ENCODE data around the gene FGD2. TPM values are rescaled to one million over a fixed set of nuclear protein-coding genes. Genes with fewer than 3 reads are reported as not detected.

The FGD2 gene
- total RNA-seq, 2 experiments from 2014 or later, result 0.50 to 0.63 TPM

DNA sequence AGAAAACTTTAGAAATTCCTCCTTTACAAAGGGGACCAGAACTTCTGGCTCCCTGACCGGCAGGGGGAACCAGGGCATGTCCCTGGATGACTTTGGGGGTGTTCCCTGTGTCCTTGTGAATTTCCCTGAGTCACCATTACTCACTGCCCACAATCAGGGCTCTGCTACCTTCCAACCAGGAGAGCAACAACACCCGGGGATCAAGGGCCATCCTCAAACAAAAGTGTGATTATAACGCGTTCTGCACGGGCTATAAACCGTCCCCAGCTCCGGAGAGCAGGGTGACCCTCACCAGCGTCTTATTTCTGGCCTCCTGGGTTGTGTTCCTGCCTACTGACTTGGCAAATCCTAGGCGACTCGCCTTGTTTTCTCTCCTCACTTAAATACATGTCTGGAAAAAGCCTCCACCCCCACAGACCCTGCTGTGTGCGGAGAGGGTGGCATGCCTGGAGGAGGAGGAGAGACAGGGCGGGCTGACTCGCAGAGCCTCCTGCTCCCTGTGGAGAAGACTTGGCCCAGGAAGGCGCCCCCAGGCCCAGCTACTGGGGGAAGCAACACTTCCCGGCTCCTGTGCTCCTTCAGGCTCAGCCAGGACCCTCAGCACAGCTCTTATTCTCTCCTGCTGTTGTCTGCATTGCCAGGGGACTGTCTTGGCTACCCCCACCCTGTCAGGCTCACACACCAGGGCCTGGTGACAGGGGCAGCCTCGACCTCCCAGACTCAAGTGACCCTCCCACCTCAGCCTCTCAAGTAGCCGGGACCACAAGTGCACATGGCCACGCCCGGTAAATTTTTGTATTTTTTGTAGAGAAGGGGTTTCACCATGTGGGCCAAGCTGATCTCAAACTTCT, 54.1 kb downstream of the FGD2 start:
- Mint-ChIP-seq H3K36me3 (ENCODE audit: low read depth) (no peaks in the 10 kb centered on the region), H3K9me3 (ENCODE audit: low read depth) (no peaks in the 10 kb centered on the region), H3K4me3 (no peak overlapping the region), H3K4me1 (peaks cover 3% of the 10 kb centered on the region), H3K27me3 (no peaks in the 10 kb centered on the region), H3K27ac (no peak overlapping the region)
- intact Hi-C loops (cut with DNase I, micrococcal nuclease), result no loop called here
- CTCF ChIA-PET, result interaction anchor here (0.6 to 2.9 kb wide), 3 partner anchors 141 to 294 kb away, joined by 3 to 9 read pairs (median 3); no protein-coding TSS in a partner anchor
- DNase-seq, result peak; percentile 36
- POLR2A ChIA-PET, result no interaction called here
- peak; percentile 57 for ATAC-seq

DNA sequence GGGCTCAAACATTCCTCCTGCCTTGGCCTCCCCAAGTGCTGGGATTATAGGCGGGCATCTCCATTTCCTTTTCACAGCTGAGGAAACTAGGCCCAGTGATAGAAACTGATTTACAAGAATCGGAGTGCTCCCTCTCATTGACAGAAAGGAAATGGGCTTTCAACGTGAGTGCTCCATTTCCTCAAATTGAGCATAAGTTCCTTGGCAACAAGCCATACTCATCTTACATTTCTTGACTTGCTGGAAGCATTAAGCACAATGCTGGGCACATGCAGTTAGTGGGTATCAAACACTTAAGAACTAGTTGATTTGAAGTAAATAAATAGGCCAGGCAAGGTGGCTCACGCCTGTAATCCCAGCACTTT, 54.7 kb downstream of the FGD2 start:
- no peaks in the 10 kb centered on the region for H3K36me3 Mint-ChIP-seq (ENCODE audit: low read depth)
- ChIA-PET POLR2A (no interaction called here), CTCF (interaction anchor here (0.6 to 2.9 kb wide), 4 partner anchors 9 to 150 kb away, joined by 3 to 9 read pairs (median 6); no protein-coding TSS in a partner anchor)

DNA sequence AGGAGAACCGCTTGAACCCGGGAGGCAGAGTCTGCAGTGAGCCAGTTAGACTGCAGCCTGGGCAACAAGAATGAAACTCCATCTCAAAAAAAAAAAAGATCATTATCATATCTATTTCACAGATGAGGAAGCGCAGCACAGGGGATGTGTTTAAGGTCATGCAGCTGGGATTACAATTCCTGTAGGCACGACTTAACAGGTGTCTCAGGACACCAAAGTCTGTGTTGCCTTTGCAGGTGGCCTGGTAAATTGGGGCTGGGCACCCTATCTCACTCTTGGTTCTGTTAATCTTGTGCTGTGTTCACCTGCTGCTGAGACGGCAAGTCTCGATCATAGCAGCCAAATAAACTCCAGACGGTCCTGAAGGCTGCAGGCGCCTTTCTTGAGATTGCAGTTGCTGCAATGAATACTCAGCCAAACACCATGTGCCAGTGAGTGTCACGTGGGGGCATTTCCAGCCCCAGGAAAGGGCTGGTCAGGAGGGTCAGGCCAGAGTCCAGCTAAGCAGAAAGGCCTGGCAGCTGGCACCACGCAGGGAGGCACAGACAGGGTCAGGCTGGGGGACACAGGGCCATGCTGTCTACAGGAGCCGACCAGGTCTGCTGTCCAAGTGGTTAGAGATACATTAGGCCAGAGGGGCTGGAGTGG, 55.8 kb downstream of the FGD2 start:
- Mint-ChIP-seq H3K27ac (no peak overlapping the region), H3K4me1 (peaks cover 3% of the 10 kb centered on the region), H3K27me3 (no peaks in the 10 kb centered on the region), H3K4me3 (no peak overlapping the region), H3K36me3 (ENCODE audit: low read depth) (no peaks in the 10 kb centered on the region), H3K9me3 (ENCODE audit: low read depth) (no peaks in the 10 kb centered on the region)
- ATAC-seq (no peak), DNase-seq (no peak)
- POLR2A ChIA-PET, result no interaction called here
- intact Hi-C loops (cut with DNase I, micrococcal nuclease), result no loop called here
- CTCF ChIA-PET, result interaction anchor here (0.8 to 2.9 kb wide), 3 partner anchors 10 to 149 kb away, joined by 3 to 9 read pairs (median 8); no protein-coding TSS in a partner anchor

More for the DNA sequence above, 54.7 kb downstream of the FGD2 start:
- Mint-ChIP-seq H3K27ac (no peak overlapping the region), H3K9me3 (ENCODE audit: low read depth) (no peaks in the 10 kb centered on the region), H3K27me3 (no peaks in the 10 kb centered on the region), H3K4me1 (peaks cover 3% of the 10 kb centered on the region), H3K4me3 (no peak overlapping the region)
- DNase-seq, result no peak
- ATAC-seq, result no peak
- intact Hi-C loops (cut with DNase I, micrococcal nuclease), result no loop called here

DNA sequence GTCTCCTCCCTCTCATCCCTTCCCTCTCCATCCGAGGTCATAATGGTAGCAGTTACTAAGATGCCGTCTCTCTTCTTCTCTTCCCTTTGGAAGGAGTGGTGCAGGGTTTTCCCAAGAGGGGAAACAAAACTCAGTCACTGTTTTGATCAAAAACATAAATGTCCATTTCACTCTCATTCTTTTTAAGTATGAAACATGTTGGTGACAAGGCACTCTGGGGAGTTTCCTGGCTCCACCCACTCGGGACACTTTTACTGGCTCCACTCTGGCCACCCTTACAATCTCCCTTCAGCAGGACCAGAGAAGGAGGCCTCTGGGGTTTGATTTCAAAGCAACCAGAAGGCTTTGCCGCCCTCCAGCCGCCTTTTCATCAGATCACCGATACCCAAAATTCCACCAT, 57.0 kb downstream of the FGD2 start:
- Mint-ChIP-seq H3K4me1 (peaks cover 3% of the 10 kb centered on the region), H3K36me3 (ENCODE audit: low read depth) (no peaks in the 10 kb centered on the region), H3K27ac (no peak overlapping the region), H3K27me3 (no peaks in the 10 kb centered on the region), H3K4me3 (no peak overlapping the region), H3K9me3 (ENCODE audit: low read depth) (no peaks in the 10 kb centered on the region)
- ATAC-seq (no peak), DNase-seq (no peak)
- intact Hi-C loops (cut with DNase I, micrococcal nuclease), result no loop called here
- CTCF ChIA-PET, result no interaction called here
- POLR2A ChIA-PET, result no interaction called here

DNA sequence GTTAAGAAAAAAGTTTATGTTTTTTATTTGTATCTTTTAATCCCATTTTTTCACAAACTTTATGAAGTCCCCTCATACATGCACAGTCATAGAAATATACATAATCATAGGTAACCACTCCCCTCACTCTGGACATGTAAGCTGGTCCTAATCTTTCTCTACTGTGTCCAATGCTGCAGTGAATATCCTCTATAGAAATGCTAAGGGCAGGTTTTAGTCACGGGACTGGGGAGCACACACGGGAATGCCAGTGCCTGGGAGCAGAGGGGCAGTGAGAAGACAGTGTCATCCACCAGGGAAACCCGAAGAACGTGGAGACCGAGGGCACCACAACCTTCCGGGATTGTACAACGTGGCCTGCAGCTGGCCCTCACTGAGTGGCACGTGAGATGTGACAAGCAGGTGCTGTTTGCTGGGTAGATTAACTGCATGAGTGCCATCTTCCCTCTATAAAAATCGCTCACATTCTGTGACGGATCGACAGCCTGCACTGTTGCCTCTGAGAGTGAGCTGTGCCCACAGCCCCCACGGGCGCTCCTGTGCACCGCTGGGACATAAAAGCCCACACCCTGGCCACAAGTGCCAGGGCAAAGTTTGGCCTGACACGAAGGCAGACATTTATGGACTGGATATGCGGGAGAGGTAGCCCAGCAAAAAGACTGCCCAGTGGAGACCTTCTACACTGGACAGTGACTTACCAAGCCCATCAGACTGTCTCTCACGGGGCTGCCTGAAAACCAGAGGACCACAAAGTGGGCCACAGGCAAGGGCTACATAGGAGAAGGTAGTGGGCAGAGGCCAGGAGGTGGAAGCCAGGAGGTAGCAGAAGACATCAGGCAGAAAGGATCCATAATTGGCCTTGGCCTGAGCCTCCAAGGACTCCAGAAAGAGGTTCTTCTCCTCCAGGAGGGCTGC, 63.2 kb downstream of the FGD2 start:
- H3K36me3 Mint-ChIP-seq (ENCODE audit: low read depth), result no peaks in the 10 kb centered on the region
- H3K27ac Mint-ChIP-seq, result no peak overlapping the region
- no peak overlapping the region for H3K4me3 Mint-ChIP-seq
- CTCF ChIA-PET, result interaction anchor here (0.6 to 1.1 kb wide), 3 partner anchors 51 to 692 kb away, joined by 3 to 5 read pairs (median 3); no protein-coding TSS in a partner anchor
- no peaks in the 10 kb centered on the region for H3K27me3 Mint-ChIP-seq
- peaks cover 11% of the 10 kb centered on the region for H3K4me1 Mint-ChIP-seq
- intact Hi-C loops (cut with DNase I, micrococcal nuclease), result no loop called here
- no peaks in the 10 kb centered on the region for H3K9me3 Mint-ChIP-seq (ENCODE audit: low read depth)
- DNase-seq, result no peak
- no peak for ATAC-seq
- POLR2A ChIA-PET, result interaction anchor here (0.9 kb wide), 1 partner anchor 11 kb away, joined by 5 read pairs; no protein-coding TSS in a partner anchor

DNA sequence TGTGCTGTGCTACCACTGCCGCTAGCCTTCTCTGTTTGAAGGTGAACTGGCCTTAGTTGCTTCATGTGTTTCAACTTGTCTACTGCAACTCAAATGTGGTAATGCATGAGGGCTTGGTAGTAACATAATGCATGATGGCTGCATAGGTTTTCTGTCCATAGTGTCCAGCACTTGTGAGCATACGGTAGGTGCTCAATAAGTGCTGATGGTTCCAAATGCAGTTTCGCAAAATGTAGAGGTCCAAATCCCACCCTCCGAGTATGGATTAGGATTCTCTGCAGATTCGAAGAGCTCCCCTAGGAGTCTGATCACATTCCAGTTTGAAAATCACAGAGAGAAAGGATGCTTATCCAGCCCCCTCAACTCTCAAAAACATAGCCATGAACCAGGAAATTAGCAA, 64.2 kb downstream of the FGD2 start:
- Mint-ChIP-seq H3K4me1 (peaks cover 11% of the 10 kb centered on the region), H3K27me3 (no peaks in the 10 kb centered on the region), H3K9me3 (ENCODE audit: low read depth) (no peaks in the 10 kb centered on the region), H3K27ac (no peak overlapping the region), H3K4me3 (no peak overlapping the region), H3K36me3 (ENCODE audit: low read depth) (no peaks in the 10 kb centered on the region)
- ChIA-PET POLR2A (no interaction called here), CTCF (interaction anchor here (0.8 to 1.2 kb wide), 4 partner anchors 17 to 223 kb away, joined by 3 read pairs; no protein-coding TSS in a partner anchor)
- ATAC-seq, result no peak
- no peak for DNase-seq
- intact Hi-C loops (cut with DNase I, micrococcal nuclease), result no loop called here

DNA sequence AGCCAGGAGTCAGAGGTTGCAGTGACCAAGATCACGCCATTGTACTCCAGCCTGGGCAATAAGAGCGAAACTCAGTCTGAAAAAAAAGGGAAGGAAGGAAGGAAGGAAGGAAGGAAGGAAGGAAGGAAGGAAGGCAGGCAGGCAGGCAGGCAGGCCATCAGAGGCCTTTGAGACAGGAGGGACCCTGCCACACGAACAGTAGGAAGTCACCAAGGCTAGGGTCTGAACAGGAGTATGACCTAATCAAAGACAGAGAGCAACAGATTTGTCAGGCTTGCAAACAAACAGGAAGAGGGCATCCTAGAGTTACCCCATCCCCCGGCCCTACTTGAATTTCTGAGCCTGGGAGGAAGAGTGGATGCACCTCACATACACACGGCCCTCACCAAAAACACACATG, 67.1 kb downstream of the FGD2 start:
- H3K27ac Mint-ChIP-seq, result no peak overlapping the region

DNA sequence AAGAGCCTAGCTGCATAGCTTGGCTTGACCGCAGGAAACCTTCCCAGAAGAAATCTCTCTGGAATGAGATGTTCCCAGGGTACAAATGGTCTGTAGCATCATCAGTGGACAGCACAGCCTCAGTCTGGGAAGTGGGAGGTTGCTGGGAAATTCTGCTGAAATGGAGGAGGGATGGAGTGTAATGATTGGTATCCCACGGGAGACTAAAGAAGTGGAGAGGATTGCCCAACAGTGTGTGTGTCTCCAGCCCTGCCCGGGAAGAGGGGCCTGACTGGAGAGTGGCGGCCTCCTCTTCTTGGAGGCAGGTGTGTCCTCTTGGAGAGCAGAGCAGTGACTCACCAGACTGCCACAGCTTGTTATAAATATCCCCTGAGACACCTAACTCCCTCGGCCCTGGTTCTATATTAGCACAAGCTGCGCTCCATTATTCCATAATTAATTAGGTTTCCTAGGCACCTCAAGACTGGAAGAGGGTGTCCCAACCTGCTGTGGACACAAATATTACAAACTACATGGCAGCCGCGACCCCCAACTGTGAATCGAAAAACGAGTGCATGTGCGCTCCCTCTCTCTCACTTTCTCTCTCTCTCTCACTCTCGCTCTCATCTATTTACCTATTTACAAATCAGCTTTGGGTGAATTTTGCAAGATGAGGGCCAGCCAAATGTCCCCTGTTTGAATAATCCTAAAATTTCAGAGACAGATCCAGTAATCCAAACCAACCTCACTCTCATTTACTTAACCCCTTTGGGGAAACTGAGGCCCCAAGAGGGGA, 68.8 kb downstream of the FGD2 start:
- H3K27me3 Mint-ChIP-seq, result no peaks in the 10 kb centered on the region
- H3K9me3 Mint-ChIP-seq (ENCODE audit: low read depth), result no peaks in the 10 kb centered on the region
- H3K36me3 Mint-ChIP-seq (ENCODE audit: low read depth), result no peaks in the 10 kb centered on the region
- no peak overlapping the region for H3K4me3 Mint-ChIP-seq
- ChIA-PET POLR2A (interaction anchor here (0.6 kb wide), 1 partner anchor 96 kb away, joined by 3 read pairs; the partner anchor contains the start of gene PIM1), CTCF (no interaction called here)
- H3K4me1 Mint-ChIP-seq, result peaks cover 11% of the 10 kb centered on the region
- DNase-seq (no peak), ATAC-seq (no peak)
- intact Hi-C loops (cut with DNase I, micrococcal nuclease), result no loop called here
- no peak overlapping the region for H3K27ac Mint-ChIP-seq

More for the DNA sequence above, 67.1 kb downstream of the FGD2 start:
- ATAC-seq, result no peak
- intact Hi-C loops (cut with DNase I, micrococcal nuclease), result no loop called here
- Mint-ChIP-seq H3K27me3 (no peaks in the 10 kb centered on the region), H3K9me3 (ENCODE audit: low read depth) (no peaks in the 10 kb centered on the region), H3K4me3 (no peak overlapping the region), H3K36me3 (ENCODE audit: low read depth) (no peaks in the 10 kb centered on the region), H3K4me1 (peaks cover 11% of the 10 kb centered on the region)
- no peak for DNase-seq
- ChIA-PET CTCF (interaction anchor here (0.6 kb wide), 1 partner anchor 216 kb away, joined by 3 read pairs; no protein-coding TSS in a partner anchor), POLR2A (no interaction called here)

DNA sequence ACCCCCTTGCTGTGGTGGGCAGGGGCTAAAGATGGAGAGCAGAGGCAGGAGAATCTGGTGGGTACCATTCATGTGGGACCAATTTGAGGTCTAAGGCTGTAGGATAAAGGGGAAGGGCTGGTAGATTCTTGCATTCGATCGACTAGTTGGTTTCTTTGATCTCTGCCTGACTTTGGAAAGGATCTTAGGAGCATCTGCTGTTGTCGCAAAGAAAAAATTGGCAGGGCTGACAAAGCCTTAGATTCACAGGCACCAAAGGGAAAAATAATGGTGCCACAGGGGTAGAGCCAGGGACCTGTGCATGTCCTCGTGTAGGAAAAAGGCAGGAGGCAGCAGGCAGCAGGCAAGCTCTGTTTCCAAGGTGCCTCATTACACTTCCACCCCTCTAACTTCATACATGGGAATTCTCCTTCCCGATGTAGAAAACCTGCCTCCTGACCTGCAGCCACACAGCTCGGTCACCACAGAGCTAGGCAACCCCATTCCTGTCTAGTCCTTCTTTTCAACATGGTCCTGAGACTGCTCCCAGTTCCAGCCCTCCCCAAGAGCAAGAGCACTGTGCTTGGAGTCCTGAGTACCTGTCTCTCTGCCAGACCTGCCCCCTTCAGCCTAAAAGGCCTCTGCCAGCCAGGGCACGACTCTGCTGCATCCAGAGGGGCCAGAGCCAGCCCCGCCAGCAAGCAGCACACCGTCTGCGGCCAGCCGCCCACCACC, 71.9 kb downstream of the FGD2 start:
- no peak overlapping the region for H3K4me3 Mint-ChIP-seq
- DNase-seq (no peak), ATAC-seq (no peak)
- no peaks in the 10 kb centered on the region for H3K36me3 Mint-ChIP-seq (ENCODE audit: low read depth)
- H3K4me1 Mint-ChIP-seq, result peaks cover 4% of the 10 kb centered on the region
- ChIA-PET POLR2A (no interaction called here), CTCF (interaction anchor here (0.8 kb wide), 1 partner anchor 337 kb away, joined by 3 read pairs; no protein-coding TSS in a partner anchor)
- no peaks in the 10 kb centered on the region for H3K27me3 Mint-ChIP-seq
- intact Hi-C loops (cut with DNase I, micrococcal nuclease), result no loop called here
- H3K27ac Mint-ChIP-seq, result no peak overlapping the region
- no peaks in the 10 kb centered on the region for H3K9me3 Mint-ChIP-seq (ENCODE audit: low read depth)

DNA sequence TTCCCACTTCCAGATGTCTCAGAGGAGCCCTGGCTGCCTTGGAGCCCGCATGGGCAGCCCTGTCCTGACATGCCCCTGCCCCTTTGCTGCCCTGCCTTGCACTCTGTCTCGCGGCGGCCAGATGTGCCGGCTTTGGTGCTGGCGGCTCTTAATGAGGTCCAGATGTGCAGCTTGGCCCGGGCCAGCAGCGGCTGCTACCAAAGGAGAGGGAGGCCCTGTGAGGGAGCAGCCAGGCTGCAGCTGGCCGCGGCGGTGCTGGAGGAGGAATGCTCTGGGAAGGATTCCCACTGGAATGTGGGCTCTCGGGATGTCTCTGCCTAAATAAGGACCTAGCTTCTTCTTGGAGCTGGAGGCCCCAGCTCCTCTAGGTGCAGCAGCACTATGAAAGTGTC, 72.4 kb downstream of the FGD2 start:
- POLR2A ChIA-PET, result no interaction called here

More for the DNA sequence above, 72.4 kb downstream of the FGD2 start:
- H3K4me3 Mint-ChIP-seq, result no peak overlapping the region
- no peak overlapping the region for H3K27ac Mint-ChIP-seq
- no peaks in the 10 kb centered on the region for H3K36me3 Mint-ChIP-seq (ENCODE audit: low read depth)
- intact Hi-C loops (cut with DNase I, micrococcal nuclease), result no loop called here
- DNase-seq (no peak), ATAC-seq (no peak)
- H3K4me1 Mint-ChIP-seq, result no peaks in the 10 kb centered on the region
- no peaks in the 10 kb centered on the region for H3K9me3 Mint-ChIP-seq (ENCODE audit: low read depth)
- H3K27me3 Mint-ChIP-seq, result no peaks in the 10 kb centered on the region
- CTCF ChIA-PET, result interaction anchor here (0.8 kb wide), 1 partner anchor 336 kb away, joined by 3 read pairs; no protein-coding TSS in a partner anchor

Measured in activated CD4-positive, alpha-beta T cell treated with anti-CD3 and anti-CD28 coated beads for 36 hours (primary cell).